Esophagus squamous epithelium (tissue), 4 donors: ENCODE results near the gene HNRNPM.

Source experiments
- POLR2A ChIP-seq, 4 donors: fragments of 450-650 bp; IDR thresholded peaks; one replicate each; pipeline ENCODE4 v1.6.1; 2017; ENCODE audit warnings: antibody characterized with exemption in 4 of 4, mild to moderate bottlenecking in 4 of 4, moderate library complexity in 3 of 4
- TF ChIP-seq, protein P1 (sequence below), 6 experiments: fragments of 450-650 bp in 4 of 6; fragments of 200-600 bp in 2 of 6; sonication (generic) in 2 of 6; IDR thresholded peaks; one replicate each; pipeline ENCODE4 v1.5.1; 2016 to 2019; ENCODE audit warnings: antibody characterized with exemption in 6 of 6, mild to moderate bottlenecking in 4 of 6, moderate library complexity in 4 of 6

DNA sequence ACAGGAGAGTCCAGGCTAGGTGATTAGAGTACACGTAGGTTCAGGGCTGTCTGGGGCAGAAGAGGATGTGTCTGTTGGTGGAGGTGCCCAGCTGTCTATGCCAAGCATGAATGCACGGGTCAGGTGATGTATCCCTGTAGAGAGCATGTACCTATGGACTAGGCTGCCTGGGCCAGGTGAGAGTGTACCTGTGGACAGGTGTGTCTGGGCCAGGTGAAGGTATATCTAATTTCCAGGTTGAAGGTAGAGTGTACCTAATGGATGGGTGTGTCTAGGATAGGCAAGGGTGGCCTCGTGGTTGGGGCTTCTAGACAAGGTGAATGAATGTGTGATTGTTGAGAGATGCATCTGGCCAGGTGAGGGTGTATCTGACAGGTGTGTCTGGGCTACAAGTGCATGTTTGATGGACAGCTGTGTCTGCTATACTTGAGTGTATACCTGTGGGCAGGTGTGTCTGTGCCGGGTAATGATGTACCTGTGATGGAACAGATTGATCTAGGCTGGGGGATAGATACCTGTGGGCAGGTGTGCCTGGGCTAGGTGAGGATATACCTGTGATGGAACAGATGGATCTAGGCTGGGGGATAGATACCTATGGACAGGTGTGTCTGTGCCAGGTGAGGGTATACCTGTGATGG is 84.7 kb downstream of the HNRNPM start:
- TF ChIP-seq, protein P1, sequence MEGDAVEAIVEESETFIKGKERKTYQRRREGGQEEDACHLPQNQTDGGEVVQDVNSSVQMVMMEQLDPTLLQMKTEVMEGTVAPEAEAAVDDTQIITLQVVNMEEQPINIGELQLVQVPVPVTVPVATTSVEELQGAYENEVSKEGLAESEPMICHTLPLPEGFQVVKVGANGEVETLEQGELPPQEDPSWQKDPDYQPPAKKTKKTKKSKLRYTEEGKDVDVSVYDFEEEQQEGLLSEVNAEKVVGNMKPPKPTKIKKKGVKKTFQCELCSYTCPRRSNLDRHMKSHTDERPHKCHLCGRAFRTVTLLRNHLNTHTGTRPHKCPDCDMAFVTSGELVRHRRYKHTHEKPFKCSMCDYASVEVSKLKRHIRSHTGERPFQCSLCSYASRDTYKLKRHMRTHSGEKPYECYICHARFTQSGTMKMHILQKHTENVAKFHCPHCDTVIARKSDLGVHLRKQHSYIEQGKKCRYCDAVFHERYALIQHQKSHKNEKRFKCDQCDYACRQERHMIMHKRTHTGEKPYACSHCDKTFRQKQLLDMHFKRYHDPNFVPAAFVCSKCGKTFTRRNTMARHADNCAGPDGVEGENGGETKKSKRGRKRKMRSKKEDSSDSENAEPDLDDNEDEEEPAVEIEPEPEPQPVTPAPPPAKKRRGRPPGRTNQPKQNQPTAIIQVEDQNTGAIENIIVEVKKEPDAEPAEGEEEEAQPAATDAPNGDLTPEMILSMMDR (IDR thresholded peaks at IDR 0.05), result no peak
- TF ChIP-seq POLR2A (IDR thresholded peaks at IDR 0.05), result no peak
